Transverse colon (tissue), 4 donors: Measurements from ENCODE around the gene GDPD5. TPM values are rescaled to one million over a fixed set of nuclear protein-coding genes. Genes with fewer than 3 reads are reported as not detected.

Experiments used
- DNase-seq: peaks from one replicate; pipeline ENCODE4 v3.0.0-alpha.2; 2019
- H3K27ac ChIP-seq, 4 donors: fragments of 200-600 bp; sonication (generic); 2 replicates each; pipeline ENCODE4 v1.5.1; 2016 to 2018; ENCODE audit warnings: inconsistent platforms in 4 of 4
- H3K27me3 ChIP-seq: fragments of 200-600 bp; sonication (generic); 2 replicates; pipeline ENCODE4 v1.5.1; 2017; ENCODE audit warnings: inconsistent platforms
- H3K36me3 ChIP-seq, 4 donors: fragments of 200-600 bp; sonication (generic); 2 replicates each; pipeline ENCODE4 v1.5.1; 2017 to 2019; ENCODE audit warnings: inconsistent platforms in 4 of 4
- H3K4me1 ChIP-seq, 4 donors: fragments of 200-600 bp; sonication (generic); 2 replicates each; pipeline ENCODE4 v1.5.1; 2017 to 2020; ENCODE audit warnings: inconsistent platforms in 4 of 4
- H3K4me3 ChIP-seq, 4 donors: fragments of 200-600 bp; sonication (generic); 1 replicate in 1 of 4; 2 replicates in 3 of 4; pipeline versions ENCODE4 v1.5.1 to v1.6.1; 2017 to 2019; ENCODE audit warnings: inconsistent platforms in 4 of 4
- H3K9me3 ChIP-seq, 2 donors: fragments of 200-600 bp; sonication (generic); 2 replicates each; pipeline ENCODE4 v1.5.1; 2017 to 2019; ENCODE audit warnings: inconsistent platforms in 2 of 2
- EP300 ChIP-seq: sonication (generic); formaldehyde crosslinking; IDR thresholded peaks from one replicate; pipeline ENCODE4 v1.6.1; 2017; ENCODE audit warnings: antibody characterized with exemption, low read depth
- POLR2A ChIP-seq: fragments of 450-650 bp; IDR thresholded peaks from one replicate; pipeline ENCODE4 v1.6.1; 2016; ENCODE audit warnings: antibody characterized with exemption, mild to moderate bottlenecking, moderate library complexity
- POLR2AphosphoS5 ChIP-seq, 3 donors: sonication (generic); formaldehyde crosslinking; IDR thresholded peaks; one replicate each; pipeline ENCODE4 v1.6.1; 2016; ENCODE audit warnings: antibody characterized with exemption in 3 of 3
- WGBS, 2 donors: methylation state at CpG; one replicate each; pipeline ENCODE4 v1.1.5; 2018; ENCODE audit warnings: low coverage in 1 of 2; 5-methylcytosine and 5-hydroxymethylcytosine counted together
- in situ Hi-C, 4 donors: fragments of 200-750 bp; cut with MboI; loops; one replicate each; pipeline versions ENCODE4 v1.15.0 to v1.15.1; 2017; ENCODE audit warnings: low sequenced_read_pairs in 3 of 4, low pct_ligation_motif_present in 1 of 4, low pct_unique_long_range_greater_than_20kb in 1 of 4
- intact Hi-C: fragments of 100-400 bp; cut with DNase I; formaldehyde crosslinking; loops from one replicate; pipeline ENCODE4 v1.15.1; 2023; ENCODE audit warnings: low total_unique reads
- total RNA-seq, 4 donors: library from RNA; depleted of rRNA; stranded (reverse); fragments of >200 nt; gene quantifications; one replicate each; pipeline ENCODE4 v1.1.0, GENCODE V29; 2016
- TF ChIP-seq, protein P1 (sequence below), 5 experiments: fragments of 200-600 bp in 3 of 5; fragments of 450-650 bp in 2 of 5; sonication (generic) in 3 of 5; IDR thresholded peaks; 1 replicate in 2 of 5; 2 replicates in 3 of 5; pipeline ENCODE4 v1.5.1; 2016 to 2017; ENCODE audit warnings: antibody characterized with exemption in 5 of 5, inconsistent platforms in 3 of 5, mild to moderate bottlenecking in 2 of 5, moderate library complexity in 1 of 5

Gene GDPD5
- total RNA-seq, 4 donors from 2014 or later, result 3.7 to 10.1 (median 7.1) TPM; not detected in 1

DNA sequence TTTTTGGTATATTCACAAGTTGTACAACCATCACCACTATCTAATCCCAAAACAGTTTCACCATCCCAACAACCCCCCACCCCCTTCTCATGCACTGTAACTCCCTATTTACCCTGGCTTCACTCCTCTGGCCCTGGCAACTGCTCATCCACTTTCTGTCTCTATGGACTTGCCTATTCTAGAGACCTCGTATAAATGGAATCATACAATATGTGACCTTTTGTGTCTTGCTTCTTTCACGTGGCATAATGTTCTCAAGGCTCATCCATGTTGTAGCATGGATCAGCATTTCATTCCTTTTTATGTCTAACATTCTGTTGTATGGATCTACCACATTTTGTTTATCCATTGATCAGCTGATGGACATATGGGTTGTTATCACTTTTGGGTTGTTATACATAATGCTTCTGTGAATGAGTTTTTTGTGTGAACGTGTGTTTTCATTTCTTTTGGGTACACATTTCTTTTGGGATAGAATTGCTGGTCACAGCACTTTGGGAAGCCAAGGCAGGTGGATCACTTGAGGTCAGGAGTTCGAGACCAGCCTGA, 46.1 kb downstream of the GDPD5 start:
- TF ChIP-seq, protein P1, sequence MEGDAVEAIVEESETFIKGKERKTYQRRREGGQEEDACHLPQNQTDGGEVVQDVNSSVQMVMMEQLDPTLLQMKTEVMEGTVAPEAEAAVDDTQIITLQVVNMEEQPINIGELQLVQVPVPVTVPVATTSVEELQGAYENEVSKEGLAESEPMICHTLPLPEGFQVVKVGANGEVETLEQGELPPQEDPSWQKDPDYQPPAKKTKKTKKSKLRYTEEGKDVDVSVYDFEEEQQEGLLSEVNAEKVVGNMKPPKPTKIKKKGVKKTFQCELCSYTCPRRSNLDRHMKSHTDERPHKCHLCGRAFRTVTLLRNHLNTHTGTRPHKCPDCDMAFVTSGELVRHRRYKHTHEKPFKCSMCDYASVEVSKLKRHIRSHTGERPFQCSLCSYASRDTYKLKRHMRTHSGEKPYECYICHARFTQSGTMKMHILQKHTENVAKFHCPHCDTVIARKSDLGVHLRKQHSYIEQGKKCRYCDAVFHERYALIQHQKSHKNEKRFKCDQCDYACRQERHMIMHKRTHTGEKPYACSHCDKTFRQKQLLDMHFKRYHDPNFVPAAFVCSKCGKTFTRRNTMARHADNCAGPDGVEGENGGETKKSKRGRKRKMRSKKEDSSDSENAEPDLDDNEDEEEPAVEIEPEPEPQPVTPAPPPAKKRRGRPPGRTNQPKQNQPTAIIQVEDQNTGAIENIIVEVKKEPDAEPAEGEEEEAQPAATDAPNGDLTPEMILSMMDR (IDR thresholded peaks at IDR 0.05), result no peak
- TF ChIP-seq POLR2AphosphoS5 (IDR thresholded peaks at IDR 0.05) (no peak), EP300 (no peak), POLR2A (no peak)
- in situ Hi-C loops, result no loop called here
- H3K27me3 ChIP-seq, result no peaks in the 10 kb centered on the region
- no peaks in the 10 kb centered on the region for H3K9me3 ChIP-seq
- 67 to 71% methylated on average over 2 to 4 of the region's 4 CpGs for WGBS, 2 donors
- peaks cover 0 to 12% (median 4%) of the 10 kb centered on the region in 4 donors for H3K4me1 ChIP-seq
- intact Hi-C loops, result no loop called here
- H3K4me3 ChIP-seq, result no peak overlapping the region
- H3K36me3 ChIP-seq, result no peaks in the 10 kb centered on the region
- no peak for DNase-seq
- H3K27ac ChIP-seq, result no peak overlapping the region

DNA sequence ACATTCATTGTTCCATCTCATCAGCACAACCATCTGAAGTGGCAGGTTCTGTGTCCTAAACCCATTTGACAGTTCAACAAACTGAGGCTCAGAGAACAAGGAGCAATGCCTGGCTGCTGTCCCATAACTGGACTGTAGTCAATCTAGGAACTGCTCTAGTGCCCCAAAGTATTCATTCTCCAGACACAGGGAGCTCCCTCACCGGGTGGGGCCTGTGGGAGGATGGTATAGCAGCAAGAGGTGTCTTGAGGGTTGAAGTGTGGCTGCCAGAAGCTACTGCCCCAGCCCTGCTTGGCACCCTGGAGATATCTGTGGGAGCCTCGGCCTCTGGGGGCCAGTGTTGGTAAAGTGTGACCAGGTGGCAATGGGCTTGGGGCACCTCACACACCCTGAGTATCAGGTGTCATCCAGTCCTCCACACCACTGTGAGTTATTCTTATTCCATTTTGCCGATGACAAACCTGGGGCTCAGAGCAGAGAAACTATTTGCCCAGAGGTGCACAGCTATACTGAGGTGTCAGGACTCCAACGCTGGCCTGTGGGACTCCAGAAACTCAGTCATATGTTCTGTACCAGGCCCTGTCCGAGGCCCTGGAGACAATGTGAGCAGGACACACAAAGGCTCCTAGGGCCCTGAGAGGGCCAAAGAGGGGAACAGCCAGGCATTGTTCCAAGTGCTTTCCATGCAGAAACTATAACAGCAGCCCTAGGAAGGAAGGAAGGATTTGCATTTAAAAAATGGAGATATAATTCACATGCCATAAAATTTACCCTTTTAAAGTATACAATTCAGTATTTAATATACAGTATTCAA, 46.8 kb downstream of the GDPD5 start:
- TF ChIP-seq POLR2AphosphoS5 (IDR thresholded peaks at IDR 0.05), result no peak
- TF ChIP-seq POLR2A, result no peak
- no peak for TF ChIP-seq EP300
- TF ChIP-seq, protein P1 (IDR thresholded peaks at IDR 0.05), result no peak
- Histone ChIP-seq H3K27ac (no peak overlapping the region), H3K36me3 (no peaks in the 10 kb centered on the region), H3K9me3 (no peaks in the 10 kb centered on the region), H3K4me3 (no peak overlapping the region), H3K4me1 (peaks cover 0 to 12% (median 4%) of the 10 kb centered on the region in 4 donors), H3K27me3 (no peaks in the 10 kb centered on the region)
- in situ Hi-C loops (no loop called here), intact Hi-C loops (no loop called here)
- 33 to 82% methylated on average over 1 to 5 of the region's 5 CpGs for WGBS, 2 donors
- DNase-seq, result no peak

GRCh38 chr11:75477614-75477935, 48.2 kb downstream of the GDPD5 start:
- Histone ChIP-seq H3K4me1 (peaks cover 0 to 12% (median 4%) of the 10 kb centered on the region in 4 donors), H3K27me3 (no peaks in the 10 kb centered on the region), H3K36me3 (no peaks in the 10 kb centered on the region), H3K27ac (no peak overlapping the region), H3K4me3 (no peak overlapping the region), H3K9me3 (no peaks in the 10 kb centered on the region)
- in situ Hi-C loops, result no loop called here
- TF ChIP-seq, protein P1 (IDR thresholded peaks at IDR 0.05), result no peak
- TF ChIP-seq POLR2A, result no peak
- TF ChIP-seq EP300, result no peak
- TF ChIP-seq POLR2AphosphoS5 (IDR thresholded peaks at IDR 0.05), result no peak
- whole genome bisulfite sequencing, 2 donors, result 87% methylated on average over 12 of the region's 12 CpGs; no CpG with 5 or more reads in 1 of the 2 donors
- DNase-seq, result no peak
- intact Hi-C loops, result no loop called here

DNA sequence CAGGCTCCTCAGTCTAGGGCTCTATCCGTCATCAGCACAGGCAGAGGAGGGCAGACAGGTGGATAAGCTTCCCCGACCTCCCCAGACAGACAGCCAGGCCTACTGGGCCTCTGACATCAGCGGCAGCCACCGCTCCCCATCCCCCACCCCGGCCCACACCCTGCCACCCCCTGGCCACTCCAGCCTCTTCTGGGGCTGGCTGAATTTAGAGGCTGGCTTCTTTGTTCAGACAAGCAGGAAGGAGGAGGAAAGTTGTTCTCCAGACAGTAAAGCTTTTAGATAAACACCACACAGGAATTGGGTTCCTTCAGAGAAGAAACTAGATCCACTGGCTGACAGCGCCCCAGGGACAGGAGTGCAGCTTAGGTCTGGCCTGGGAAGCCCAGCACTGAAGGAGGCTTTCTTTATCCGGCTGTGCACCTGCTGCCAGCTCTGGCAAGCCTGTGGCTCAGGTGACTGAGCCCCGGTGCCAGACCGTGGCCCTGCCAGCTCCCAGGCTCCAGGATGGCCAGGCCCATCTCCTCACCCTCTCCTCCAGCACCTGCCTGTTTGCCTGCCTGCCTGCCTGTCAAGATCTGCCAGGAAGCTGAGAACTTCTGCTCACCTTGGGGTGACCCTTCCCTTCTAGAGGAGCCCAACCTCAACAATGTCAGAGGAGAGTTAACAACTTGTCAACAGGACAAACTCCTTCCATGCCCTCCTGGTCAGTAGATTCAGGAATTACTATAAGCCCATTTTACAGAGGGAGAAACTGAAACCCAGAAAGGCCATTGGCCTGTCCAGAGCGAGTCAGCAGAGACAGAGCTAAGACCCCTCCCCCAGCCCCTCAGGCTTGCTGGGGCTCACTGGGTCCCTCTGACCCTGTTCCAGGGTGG, 48.8 kb downstream of the GDPD5 start:
- in situ Hi-C loops (no loop called here), intact Hi-C loops (no loop called here)
- Histone ChIP-seq H3K9me3 (no peaks in the 10 kb centered on the region), H3K4me1 (peaks cover 0 to 12% (median 4%) of the 10 kb centered on the region in 4 donors), H3K36me3 (no peaks in the 10 kb centered on the region), H3K27ac (peak overlapping the region in 2 of 4 donors; percentile 30 to 41), H3K27me3 (no peaks in the 10 kb centered on the region), H3K4me3 (no peak overlapping the region)
- TF ChIP-seq, protein P1 (IDR thresholded peaks at IDR 0.05), result no peak
- TF ChIP-seq POLR2A, result no peak
- WGBS, 2 donors, result 40 to 55% methylated on average over 2 to 8 of the region's 10 CpGs
- DNase-seq, result no peak
